ENCODE measurements around the gene MME. TPM values are rescaled to one million over a fixed set of nuclear protein-coding genes. Genes with fewer than 3 reads are reported as not detected.

The MME gene
- polyA plus RNA-seq, 3 donors: 0.27 to 1.0 (median 0.73) TPM

DNA sequence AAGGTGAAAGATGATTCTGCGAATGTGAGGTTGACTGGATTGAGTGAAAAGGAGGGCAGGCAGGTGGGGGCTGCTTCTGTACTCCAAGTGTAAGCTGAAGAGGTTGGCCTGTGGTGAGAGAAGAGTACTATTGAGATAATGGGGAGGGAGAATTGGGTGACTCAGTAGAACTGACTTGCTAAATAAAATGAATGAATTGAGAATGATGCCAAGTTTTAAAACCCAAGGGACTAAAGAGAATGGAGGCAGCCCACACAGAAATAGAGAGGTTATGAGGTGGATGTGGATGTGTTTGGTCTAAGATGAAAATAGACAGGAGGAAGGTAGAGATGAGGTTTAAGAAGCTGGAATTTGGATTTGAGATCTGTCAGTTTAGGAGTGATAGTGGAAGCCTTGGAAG is 5.9 kb downstream of the MME start:
- H3K9me3 Mint-ChIP-seq: peaks cover 0 to 3% (median 0%) of the 10 kb centered on the region in 7 donors
- H3K27me3 Mint-ChIP-seq (ENCODE audit: low read depth in 3 of 3): peaks cover 6 to 17% (median 10%) of the 10 kb centered on the region in 3 donors
- peaks cover 2% of the 10 kb centered on the region for H3K4me1 Mint-ChIP-seq
- no peaks in the 10 kb centered on the region for H3K4me1 ChIP-seq (ENCODE audit: control insufficient read depth in 1 of 2, insufficient read depth in 2 of 2, low read length in 2 of 2)
- H4K20me1 ChIP-seq (ENCODE audit: insufficient read depth, low read length): no peaks in the 10 kb centered on the region
- H3K27ac Mint-ChIP-seq: no peak overlapping the region
- no peak overlapping the region for H3K4me3 Mint-ChIP-seq
- H3K4me2 ChIP-seq (replicated peaks; ENCODE audit: extremely low read depth, low read length, poor library complexity, severe bottlenecking): no peak overlapping the region
- no peak overlapping the region for H3K4me3 ChIP-seq (replicated peaks in 1 of 3; ENCODE audit: low read depth in 2 of 3, low read length in 3 of 3)
- no peak overlapping the region for H3K9ac ChIP-seq (ENCODE audit: insufficient read depth, low read length, poor library complexity, severe bottlenecking)
- peaks cover 0 to 2% of the 10 kb centered on the region in 2 donors for H3K36me3 Mint-ChIP-seq
- H2AFZ ChIP-seq (ENCODE audit: insufficient read depth, low read depth, low read length, poor library complexity, severe bottlenecking): no peak overlapping the region
- intact Hi-C loops (cut with micrococcal nuclease): no loop called here
- H3K36me3 ChIP-seq (replicated peaks in 1 of 2; ENCODE audit: control insufficient read depth in 1 of 2, insufficient read depth in 2 of 2, low read length in 2 of 2): no peaks in the 10 kb centered on the region
- TF ChIP-seq CTCF (IDR thresholded peaks at IDR 0.05): no peak
- no peaks in the 10 kb centered on the region for H3K9me3 ChIP-seq (replicated peaks in 1 of 2; ENCODE audit: control insufficient read depth in 1 of 2, insufficient read depth in 1 of 2, low read length in 2 of 2)
- peaks cover 10 to 19% of the 10 kb centered on the region in 2 donors for H3K27me3 ChIP-seq (ENCODE audit: control insufficient read depth in 2 of 2, insufficient read depth in 2 of 2, low read length in 2 of 2)
- H3K27ac ChIP-seq (ENCODE audit: low read depth in 1 of 2, low read length in 2 of 2): no peak overlapping the region
- H3K79me2 ChIP-seq (ENCODE audit: insufficient read depth, low read length): no peaks in the 10 kb centered on the region
- WGBS (ENCODE audit: insufficient coverage): 100% methylated on average over 1 of the region's 1 CpG
- DNase-seq: no peak

DNA sequence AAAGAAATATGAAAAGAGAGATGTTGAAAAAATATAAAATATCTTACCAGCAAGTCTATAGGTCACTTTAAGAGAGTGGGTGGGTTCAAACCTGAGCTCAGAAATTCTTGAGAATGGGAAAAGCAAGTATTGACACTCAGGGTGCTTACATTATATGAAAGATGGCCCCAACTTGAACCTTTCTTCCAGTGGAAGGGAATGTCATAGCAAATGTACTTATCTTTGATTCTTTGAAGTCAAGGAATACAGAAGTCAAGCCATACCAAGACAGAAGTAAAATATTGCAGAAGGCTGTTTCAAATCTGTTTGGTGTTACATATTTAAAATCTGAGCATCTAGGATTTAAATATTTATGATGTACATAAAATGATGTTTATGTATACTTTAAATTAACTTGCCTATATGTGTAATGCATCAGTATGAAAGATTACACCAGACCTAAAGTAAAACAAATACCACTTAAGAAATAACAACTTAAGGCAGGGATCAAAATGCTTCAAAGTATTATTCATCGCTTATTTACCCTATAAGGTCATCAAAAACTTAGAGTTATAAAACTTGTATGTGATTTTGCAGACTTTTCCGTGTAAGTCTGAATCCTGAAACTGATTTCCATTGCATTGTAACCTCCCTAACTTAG is 8.7 kb downstream of the MME start:
- no peaks in the 10 kb centered on the region for H3K4me1 ChIP-seq (ENCODE audit: control insufficient read depth in 1 of 2, insufficient read depth in 2 of 2, low read length in 2 of 2)
- Mint-ChIP-seq H3K27me3 (ENCODE audit: low read depth in 3 of 3) (peaks cover 0 to 3% (median 0%) of the 10 kb centered on the region in 3 donors), H3K4me1 (peaks cover under 1% of the 10 kb centered on the region), H3K9me3 (peaks cover 0 to 3% (median 0%) of the 10 kb centered on the region in 7 donors), H3K4me3 (no peak overlapping the region), H3K27ac (peak overlapping the region in 1 of 7 donors; percentile 77), H3K36me3 (no peaks in the 10 kb centered on the region)
- no peaks in the 10 kb centered on the region for H4K20me1 ChIP-seq (ENCODE audit: insufficient read depth, low read length)
- H3K4me2 ChIP-seq (replicated peaks; ENCODE audit: extremely low read depth, low read length, poor library complexity, severe bottlenecking): no peak overlapping the region
- H2AFZ ChIP-seq (ENCODE audit: insufficient read depth, low read depth, low read length, poor library complexity, severe bottlenecking): no peak overlapping the region
- no peaks in the 10 kb centered on the region for H3K36me3 ChIP-seq (replicated peaks in 1 of 2; ENCODE audit: control insufficient read depth in 1 of 2, insufficient read depth in 2 of 2, low read length in 2 of 2)
- DNase-seq: no peak
- no CpG with 5 or more reads among the region's 2 CpGs for WGBS (ENCODE audit: insufficient coverage)
- no peak overlapping the region for H3K4me3 ChIP-seq (replicated peaks in 1 of 3; ENCODE audit: low read depth in 2 of 3, low read length in 3 of 3)
- no peak overlapping the region for H3K27ac ChIP-seq (ENCODE audit: low read depth in 1 of 2, low read length in 2 of 2)
- intact Hi-C loops (cut with micrococcal nuclease): no loop called here
- H3K79me2 ChIP-seq (ENCODE audit: insufficient read depth, low read length): no peaks in the 10 kb centered on the region
- H3K9ac ChIP-seq (ENCODE audit: insufficient read depth, low read length, poor library complexity, severe bottlenecking): no peak overlapping the region
- H3K27me3 ChIP-seq (ENCODE audit: control insufficient read depth in 2 of 2, insufficient read depth in 2 of 2, low read length in 2 of 2): no peaks in the 10 kb centered on the region
- TF ChIP-seq CTCF (IDR thresholded peaks at IDR 0.05): no peak
- no peaks in the 10 kb centered on the region for H3K9me3 ChIP-seq (replicated peaks in 1 of 2; ENCODE audit: control insufficient read depth in 1 of 2, insufficient read depth in 1 of 2, low read length in 2 of 2)

Data from CD14-positive monocyte (primary cell).